Hepatocyte (in vitro differentiated cells): ENCODE measurements around the gene LARP1.

Experiments used
- EZH2 ChIP-seq: fragments of 200-600 bp; sonication (generic); IDR thresholded peaks from 2 replicates; pipeline ENCODE4 v1.6.1; 2016; ENCODE audit warnings: antibody characterized with exemption, mild to moderate bottlenecking, borderline replicate concordance
- EZH2phosphoT487 ChIP-seq: fragments of 200-600 bp; sonication (generic); IDR thresholded peaks from one replicate; pipeline ENCODE4 v1.6.1; 2018; ENCODE audit warnings: antibody characterized with exemption, mild to moderate bottlenecking, low read depth, moderate library complexity; ENCODE audit not compliant: unreplicated experiment, severe bottlenecking
- TF ChIP-seq, protein P1 (sequence below): fragments of 200-600 bp; sonication (generic); IDR thresholded peaks from 2 replicates; pipeline ENCODE4 v1.5.1; 2016; ENCODE audit warnings: antibody characterized with exemption, mild to moderate bottlenecking; ENCODE audit not compliant: poor library complexity

DNA sequence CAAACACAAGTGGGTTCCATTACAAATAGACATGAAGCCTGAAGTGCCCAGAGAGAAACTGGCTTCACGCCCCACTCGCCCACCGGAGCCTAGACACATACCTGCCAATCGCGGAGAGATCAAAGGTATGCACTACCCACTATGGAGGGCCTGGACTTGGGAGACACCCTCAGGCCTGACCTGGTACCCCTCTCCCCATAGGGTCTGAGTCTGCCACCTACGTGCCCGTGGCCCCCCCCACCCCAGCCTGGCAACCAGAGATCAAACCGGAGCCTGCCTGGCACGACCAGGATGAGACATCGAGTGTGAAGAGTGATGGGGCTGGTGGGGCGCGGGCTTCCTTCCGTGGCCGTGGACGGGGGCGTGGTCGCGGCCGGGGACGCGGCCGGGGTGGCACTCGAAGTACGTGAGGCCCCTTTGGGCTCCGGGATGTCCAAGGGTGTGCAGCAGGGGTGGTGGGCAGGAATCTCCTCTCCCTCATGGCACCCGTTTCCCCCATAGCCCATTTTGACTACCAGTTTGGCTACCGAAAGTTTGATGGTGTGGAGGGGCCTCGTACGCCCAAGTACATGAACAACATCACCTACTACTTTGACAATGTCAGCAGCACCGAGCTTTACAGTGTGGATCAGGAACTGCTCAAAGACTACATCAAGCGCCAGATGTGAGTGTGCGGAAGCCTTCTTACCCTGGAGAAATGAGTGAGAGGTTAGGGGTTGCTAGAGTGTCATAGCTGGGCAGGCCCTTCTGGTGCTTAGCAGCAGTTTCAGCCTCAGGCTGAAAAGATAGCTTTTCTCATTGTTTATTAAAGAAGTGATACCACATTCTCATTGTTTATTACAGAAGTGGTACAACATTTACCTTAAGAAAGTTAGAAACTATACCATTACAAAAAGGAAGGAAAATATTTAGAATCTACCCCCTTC lies 38.7 kb downstream of the LARP1 start:
- TF ChIP-seq, protein P1, sequence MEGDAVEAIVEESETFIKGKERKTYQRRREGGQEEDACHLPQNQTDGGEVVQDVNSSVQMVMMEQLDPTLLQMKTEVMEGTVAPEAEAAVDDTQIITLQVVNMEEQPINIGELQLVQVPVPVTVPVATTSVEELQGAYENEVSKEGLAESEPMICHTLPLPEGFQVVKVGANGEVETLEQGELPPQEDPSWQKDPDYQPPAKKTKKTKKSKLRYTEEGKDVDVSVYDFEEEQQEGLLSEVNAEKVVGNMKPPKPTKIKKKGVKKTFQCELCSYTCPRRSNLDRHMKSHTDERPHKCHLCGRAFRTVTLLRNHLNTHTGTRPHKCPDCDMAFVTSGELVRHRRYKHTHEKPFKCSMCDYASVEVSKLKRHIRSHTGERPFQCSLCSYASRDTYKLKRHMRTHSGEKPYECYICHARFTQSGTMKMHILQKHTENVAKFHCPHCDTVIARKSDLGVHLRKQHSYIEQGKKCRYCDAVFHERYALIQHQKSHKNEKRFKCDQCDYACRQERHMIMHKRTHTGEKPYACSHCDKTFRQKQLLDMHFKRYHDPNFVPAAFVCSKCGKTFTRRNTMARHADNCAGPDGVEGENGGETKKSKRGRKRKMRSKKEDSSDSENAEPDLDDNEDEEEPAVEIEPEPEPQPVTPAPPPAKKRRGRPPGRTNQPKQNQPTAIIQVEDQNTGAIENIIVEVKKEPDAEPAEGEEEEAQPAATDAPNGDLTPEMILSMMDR: no peak
- TF ChIP-seq EZH2 (no peak), EZH2phosphoT487 (no peak)
